Measurements from ENCODE around the gene GZF1.
A peak's percentile ranks its signal among the peaks of the same experiment; 100 is the strongest.

Gene GZF1

DNA sequence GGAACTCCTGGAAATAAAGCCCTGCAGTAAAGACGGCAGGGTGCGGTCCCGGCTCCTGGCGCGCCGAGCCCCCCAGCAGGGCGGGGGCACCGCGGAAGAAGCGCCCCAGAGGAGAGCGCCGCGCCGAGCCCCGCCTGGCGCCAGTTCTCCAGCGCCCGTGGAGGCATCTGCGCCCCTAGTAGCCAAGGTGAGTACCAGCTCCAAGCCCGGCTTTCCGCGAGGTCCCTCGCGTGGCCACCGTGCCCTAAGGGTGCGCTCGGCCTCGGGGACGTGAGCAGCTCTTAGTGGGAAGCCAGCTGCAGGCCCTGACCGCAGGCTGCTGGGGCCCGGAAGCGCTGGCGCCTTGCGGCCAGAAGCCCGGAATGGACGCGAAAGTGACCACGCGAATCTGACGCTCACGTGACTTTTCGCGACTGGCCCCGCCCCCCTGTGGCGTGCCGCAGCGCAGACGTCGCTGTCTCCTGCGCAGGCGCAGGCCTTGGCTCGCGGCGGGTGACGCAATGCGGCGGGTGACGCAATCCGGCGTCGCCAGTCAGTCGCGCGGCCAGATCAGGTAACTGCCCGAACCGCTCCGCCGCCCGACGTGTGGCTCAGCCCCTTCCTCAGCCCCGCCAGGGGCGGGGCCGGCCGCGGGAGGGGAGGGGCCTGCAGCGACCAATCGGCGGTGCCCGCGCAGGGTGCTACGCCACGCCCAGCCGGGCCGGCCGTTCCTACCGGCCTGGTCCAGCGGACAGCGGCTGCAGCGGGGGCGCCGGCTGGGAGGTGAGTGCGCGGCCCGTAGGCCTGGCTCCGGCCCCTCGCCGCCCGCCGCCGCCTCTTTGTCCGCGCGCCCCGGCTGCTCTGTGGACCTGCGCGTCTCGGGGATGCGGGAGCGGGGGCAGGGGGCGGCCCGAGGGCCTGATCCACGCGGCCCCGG is at the start of gene GZF1:
GZF1 (plus strand) TSS at position 707 of the 916 bp plus-strand sequence. CDS start 2,202 bp downstream, outside the sequence.
- DNase-seq (ENCODE audit: low spot score): peak; percentile 98

DNA sequence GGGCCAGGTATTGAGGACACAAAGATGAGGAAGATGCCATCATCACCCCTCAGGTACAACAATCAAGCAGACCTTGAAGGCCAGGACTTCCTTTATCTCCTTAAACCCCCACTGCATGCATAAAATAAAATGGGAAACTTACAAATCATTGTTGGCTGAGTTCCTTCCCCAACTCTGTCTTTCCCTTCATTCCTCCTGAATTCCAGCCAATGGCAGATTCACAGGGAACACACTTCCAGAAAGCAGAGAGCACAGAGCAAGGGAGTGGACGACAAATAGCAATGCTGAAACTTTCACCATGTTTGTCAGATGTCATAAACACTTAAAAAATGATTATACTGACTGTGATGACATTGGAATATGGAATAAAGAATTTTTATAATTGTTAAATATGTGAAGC is 48.7 kb upstream of the GZF1 start:
- DNase-seq (ENCODE audit: low spot score): no peak

GRCh38 chr20:23314699-23315098 is 47.3 kb upstream of the GZF1 start:
- DNase-seq (ENCODE audit: low spot score): no peak

DNA sequence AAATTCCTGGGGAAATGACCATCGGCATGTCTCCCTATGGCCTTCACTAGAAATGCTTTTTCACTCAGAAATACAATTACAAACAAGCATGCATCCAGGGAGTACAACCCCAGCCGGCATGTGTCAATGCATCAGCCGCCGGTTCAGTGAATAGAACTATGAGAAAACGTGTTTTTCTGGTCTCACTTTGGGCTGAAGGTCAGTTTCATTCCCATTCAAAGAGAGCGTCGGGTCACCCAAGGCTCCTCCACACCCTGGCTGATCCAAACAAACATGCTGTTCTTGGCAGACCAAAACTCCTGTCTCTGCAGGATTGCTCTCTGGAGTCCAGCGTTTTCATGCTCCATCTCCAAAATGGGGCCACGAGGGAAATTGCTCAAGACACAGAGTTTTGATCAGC is 46.9 kb upstream of the GZF1 start:
- no peak for DNase-seq (ENCODE audit: low spot score)

DNA sequence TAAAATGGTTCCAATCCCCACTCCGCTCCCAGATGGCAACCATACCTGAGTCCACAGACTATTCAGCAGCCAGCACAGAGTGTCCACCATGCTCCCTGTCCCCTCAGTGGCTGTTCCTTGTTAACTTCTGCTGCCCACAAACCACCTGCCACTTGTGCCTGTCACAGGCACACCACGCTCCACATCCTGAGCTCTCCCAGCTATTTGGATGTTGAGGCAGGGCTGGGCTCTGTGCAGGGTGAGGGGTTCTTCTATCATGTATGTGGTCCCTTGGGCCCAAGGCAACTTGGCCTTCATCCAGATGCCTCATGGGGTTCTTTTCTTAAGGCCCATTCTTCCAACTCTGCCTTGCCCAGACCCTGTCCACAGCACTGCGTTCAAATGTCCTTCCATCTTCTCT is 45.4 kb upstream of the GZF1 start:
- DNase-seq (ENCODE audit: low spot score): no peak

- no peak for DNase-seq (ENCODE audit: low spot score)
These were observed 44.9 kb upstream of the GZF1 start for GRCh38 chr20:23317081-23317480.

DNA sequence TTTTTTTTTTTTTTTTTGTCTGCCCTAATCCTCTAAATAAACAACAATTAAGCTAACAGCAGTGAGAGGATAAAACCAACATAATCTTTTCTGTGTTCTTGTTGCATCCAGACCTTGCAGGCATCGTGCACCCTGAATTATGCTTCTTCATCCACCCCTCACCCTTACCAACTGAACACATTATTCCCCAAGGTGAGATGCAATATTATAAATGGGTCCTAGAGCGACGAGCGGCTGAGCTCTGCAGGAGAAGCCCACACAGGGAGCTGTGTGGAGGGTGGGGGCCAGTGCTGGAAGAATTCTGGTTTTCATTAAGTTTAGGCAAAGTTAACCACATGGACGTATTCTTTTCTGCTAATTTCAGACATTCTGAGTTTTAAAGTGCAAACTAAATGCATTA is 43.6 kb upstream of the GZF1 start:
- no peak for DNase-seq (ENCODE audit: low spot score)

GRCh38 chr20:23320317-23320716 is 41.7 kb upstream of the GZF1 start:
- DNase-seq (ENCODE audit: low spot score): no peak

DNA sequence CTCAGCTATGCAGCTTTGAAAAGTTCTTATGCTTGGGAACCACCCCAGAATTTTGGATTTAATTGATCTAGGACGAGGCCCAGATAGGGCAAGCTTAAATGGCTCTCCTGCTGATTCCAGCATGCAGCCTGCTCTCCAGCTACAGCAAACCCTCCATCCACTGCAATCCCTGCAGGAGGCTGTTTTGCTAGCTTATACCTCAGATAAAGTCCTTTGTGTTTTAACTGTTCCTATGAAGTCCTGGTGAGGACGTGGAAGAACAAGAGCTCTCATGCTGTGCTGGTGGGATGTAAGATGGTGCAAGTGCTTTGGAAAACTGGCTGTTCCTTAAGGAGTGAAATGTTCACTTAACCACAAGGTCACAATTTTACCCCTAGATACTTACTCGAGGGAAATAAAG is 36.9 kb upstream of the GZF1 start:
- DNase-seq (ENCODE audit: low spot score): no peak

DNA sequence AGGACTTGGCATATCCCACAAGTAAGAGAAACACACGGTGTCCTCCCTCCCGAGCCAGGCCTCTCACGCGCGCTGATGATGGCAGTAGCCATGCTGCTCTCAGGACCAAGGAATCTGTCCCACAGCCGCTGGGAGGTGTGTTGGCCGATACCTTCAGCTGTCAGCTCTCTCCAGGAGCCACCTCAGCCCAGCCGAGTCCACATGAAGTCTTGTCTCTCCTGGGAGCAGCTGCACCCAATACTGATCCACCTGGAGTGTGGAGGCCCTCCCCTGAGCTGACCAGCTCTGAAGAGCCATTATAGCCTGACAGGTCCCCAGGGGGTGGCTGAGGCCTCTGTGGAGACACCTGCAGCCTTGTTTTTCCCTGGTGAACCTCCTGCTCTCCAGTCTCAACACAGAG is 35.2 kb upstream of the GZF1 start:
- DNase-seq (ENCODE audit: low spot score): no peak

- no peak for DNase-seq (ENCODE audit: low spot score)
These were observed 34.2 kb upstream of the GZF1 start for GRCh38 chr20:23327617-23328333.

- no peak for DNase-seq (ENCODE audit: low spot score)
These were observed 30.3 kb upstream of the GZF1 start for GRCh38 chr20:23331450-23332350.

GRCh38 chr20:23332467-23332866 is 29.5 kb upstream of the GZF1 start:
- no peak for DNase-seq (ENCODE audit: low spot score)

GRCh38 chr20:23334111-23334510 is 27.9 kb upstream of the GZF1 start:
- DNase-seq (ENCODE audit: low spot score): no peak

DNA sequence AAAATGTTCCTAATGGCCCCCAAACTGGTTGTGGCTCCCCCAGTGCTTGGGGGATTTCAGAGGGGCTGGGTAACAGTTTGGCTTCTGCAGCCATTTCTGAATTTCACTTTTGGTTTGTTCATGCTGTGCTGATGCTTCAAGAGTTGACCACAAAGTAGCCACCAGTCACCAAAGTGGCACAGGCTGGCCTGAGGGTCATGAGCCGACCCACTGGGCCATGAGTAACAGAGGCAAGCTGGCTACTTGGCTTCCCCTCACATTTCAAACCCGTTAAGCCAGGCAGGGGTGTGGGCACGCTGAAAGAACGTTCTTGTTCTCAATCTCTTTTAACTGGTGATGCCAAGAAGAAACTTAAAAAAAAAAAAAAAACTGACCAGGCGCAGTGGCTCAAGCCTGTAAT is 26.5 kb upstream of the GZF1 start:
- DNase-seq (ENCODE audit: low spot score): no peak

- no peak for DNase-seq (ENCODE audit: low spot score)
These were observed 25.5 kb upstream of the GZF1 start for GRCh38 chr20:23336476-23336875.

- no peak for DNase-seq (ENCODE audit: low spot score)
These were observed 24.7 kb upstream of the GZF1 start for GRCh38 chr20:23337312-23337711.

DNA sequence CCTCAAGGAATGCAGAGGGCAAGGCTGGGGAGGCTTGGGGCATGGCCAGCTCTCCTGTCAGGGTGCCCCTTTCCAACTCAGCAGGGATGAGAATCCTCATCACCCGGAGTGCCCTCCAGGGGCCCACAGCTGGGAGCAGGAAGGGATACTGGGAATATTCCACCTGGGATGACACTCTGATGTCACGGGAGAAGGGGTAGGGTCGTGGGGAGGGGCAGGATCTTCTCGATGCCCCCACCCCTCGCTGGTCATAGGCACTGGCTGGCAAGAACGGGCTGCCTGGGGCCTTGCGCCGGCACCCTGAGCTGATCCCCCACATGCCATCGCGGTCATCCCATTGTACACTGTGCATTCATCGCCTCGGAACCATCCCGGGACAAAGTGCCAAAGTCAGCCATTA is 22.0 kb upstream of the GZF1 start:
- no peak for DNase-seq (ENCODE audit: low spot score)

GRCh38 chr20:23340524-23340923 is 21.5 kb upstream of the GZF1 start:
- no peak for DNase-seq (ENCODE audit: low spot score)

DNA sequence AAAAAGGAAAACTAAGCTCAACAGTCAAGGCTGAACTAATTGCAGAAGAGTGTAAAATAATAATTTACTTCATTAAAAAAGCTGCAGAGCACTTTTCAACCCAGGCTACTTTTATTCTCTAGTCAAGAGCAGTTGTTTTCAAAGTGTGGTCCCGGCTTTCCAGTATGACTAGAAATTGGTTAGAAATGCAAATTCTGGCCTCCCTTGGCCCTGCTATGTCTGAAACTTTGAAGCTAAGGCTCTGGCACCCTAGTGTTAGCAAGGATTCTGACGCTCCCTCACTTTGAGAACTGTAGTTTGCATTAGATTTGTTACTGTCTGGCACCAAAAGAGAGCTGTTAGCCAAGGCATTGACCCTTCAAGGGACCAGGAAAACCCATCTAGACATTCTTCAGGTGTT is 20.9 kb upstream of the GZF1 start:
- no peak for DNase-seq (ENCODE audit: low spot score)

DNA sequence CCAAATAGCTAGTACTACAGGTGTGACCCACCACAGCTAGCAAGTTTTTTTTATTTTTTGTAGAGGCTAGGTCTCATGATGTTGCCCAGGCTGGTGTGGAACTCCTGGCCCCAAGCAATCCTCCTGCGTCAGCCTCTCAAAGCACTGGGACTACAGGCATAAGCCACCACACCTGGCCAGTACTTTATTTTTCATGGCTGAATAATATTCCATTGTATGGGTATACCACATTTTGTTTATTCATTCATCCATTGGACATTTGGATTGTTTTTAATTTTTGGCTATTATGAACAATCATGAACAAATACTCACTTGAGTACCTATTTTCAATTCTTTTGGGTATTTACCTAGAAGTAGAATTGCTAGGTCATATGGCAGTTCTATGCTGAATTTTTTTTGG is 18.4 kb upstream of the GZF1 start:
- no peak for DNase-seq (ENCODE audit: low spot score)

GRCh38 chr20:23344336-23344735 is 17.6 kb upstream of the GZF1 start:
- DNase-seq (ENCODE audit: low spot score): no peak

All from globus pallidus (tissue), 1 donor.